Inflammatory macrophage treated with lipopolysaccharide for 4 hours (primary cell): Measurements from ENCODE around the gene PLPP3.
A peak's percentile ranks its signal among the peaks of the same experiment; 100 is the strongest.
"Not testable (repeated sequence)": the region's sequence is repeated elsewhere in the genome, so short reads cannot be mapped to it uniquely, and the experiment has no call there.

ENCODE experiments used
- DNase-seq: peaks from one replicate; pipeline ENCODE4 v3.0.0-alpha.2; 2020

Gene PLPP3

GRCh38 chr1:56578963-56579875, at the start of gene PLPP3:
Gene PLPP3, minus strand, starts transcription at chr1:56579563. Its CDS starts 547 bp downstream, at chr1:56579016.
- DNase-seq, result peak; percentile 88

GRCh38 chr1:56627636-56628039, 48.3 kb upstream of the PLPP3 start:
- no peak for DNase-seq

DNA sequence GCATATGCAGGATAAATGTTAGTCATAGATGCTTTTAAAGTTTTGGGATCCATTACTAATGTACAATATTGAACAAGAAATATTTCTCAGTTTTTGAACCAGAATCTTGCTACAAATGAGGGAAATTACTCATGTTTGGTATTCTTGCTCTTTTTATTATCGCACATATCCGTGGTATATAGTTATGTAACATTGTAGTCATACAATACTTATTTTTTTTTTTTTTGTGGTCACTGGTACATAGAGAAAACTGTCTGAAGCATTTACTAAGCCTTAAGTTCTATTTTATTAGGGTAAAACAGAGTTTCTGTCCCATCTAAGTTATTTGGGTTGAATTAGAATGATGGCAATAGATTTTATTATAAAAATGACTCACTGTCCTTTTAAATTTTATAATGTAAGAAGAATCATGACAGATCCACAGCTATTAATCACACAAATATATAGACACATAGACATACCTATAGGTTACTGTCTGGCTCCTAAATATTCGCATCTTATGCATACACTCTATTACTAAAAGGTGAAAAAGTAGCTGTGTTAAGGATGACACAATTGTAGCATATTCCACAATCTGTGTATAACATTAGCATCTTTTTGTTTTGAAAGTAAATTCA, 47.8 kb upstream of the PLPP3 start:
- no peak for DNase-seq

DNA sequence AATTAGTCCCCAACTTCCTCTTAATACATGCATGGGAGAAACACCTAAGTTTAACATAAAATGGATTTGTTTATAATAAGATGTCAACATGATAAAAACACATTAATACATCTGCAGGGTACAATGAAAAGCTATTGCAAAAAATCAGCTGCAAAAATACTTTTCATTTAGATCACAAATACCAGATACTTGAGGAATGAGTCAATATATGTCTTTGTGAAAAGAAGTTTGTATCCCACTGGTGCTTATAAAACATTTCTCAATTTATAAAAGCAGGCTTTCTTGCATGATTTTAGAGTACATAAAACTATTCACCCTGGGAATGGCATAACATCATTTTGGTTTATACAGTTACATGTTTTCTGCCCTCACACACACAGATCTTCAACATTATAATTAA, 47.2 kb upstream of the PLPP3 start:
- no peak for DNase-seq

- DNase-seq, result peak; percentile 3
Observed at GRCh38 chr1:56625819-56626440, 46.6 kb upstream of the PLPP3 start.

DNA sequence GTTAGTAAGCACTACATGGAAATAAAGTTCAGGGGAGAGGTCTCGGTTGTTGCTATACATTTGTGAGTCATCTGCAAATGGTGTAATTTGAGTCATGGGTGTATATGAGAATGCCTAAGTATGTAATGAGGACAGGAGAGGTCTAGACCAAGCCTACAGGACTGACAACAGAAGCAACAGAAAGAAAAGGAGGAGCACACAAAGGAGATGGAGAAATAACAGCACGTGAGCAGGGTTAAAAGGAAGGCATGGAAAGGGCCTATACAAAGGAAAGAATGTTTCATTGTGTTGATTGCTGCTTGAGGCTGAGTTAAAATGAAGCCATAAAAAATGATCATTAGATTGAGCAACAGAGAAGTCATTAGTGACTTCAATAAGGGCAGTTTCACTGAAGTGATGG, 37.8 kb upstream of the PLPP3 start:
- DNase-seq, result no peak

DNA sequence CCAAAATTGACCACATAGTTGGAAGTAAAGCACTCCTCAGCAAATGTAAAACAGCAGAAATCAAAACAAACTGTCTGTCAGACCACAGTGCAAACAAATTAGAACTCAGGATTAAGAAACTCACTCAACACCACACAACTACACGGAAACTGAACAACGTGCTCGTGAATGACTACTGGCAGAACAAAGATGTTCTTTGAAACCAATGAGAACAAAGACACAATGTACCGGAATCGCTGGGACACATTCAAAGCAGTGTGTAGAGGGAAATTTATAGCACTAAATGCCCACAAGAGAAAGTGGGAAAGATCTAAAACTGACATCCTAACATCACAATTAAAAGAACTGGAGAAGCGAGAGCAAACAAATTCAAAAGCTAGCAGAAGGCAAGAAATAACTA, 31.4 kb upstream of the PLPP3 start:
- DNase-seq, result not testable (repeated sequence)

- DNase-seq, result not testable (repeated sequence)
Observed at GRCh38 chr1:56610097-56610496, 30.7 kb upstream of the PLPP3 start.

DNA sequence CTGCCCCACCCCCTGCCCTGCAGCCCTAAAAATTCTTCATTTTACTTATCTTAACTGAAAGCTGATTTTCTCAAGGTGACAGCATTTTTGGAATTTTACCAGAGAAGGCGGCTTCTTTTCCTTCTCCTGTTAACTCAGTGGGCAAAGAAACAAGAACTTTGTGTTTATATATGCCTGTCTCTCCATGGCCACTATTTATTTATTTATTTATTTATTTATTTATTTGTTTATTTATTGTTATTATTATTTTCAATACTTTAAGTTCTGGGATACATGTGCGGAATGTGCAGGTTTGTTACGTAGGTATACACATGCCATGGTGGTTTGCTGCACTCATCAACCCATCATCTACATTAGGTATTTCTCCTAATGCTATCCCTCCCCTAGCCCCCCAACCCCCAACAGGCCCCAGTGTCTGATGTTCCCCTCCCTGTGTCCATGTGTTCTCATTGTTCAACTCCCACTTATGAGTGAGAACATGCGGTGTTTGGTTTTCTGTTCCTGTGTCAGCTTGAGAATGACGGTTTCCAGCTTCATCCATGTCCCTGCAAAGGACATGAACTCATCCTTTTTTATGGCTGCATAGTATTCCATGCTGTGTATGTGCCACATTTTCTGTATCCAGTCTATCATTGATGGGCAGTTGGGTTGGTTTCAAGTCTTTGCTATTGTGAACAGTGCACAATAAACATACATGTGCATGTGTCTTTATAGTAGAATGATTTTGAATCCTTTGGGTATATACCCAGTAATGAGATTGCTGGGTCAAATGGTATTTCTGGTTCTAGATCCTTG, 16.2 kb upstream of the PLPP3 start:
- not testable (repeated sequence) for DNase-seq

DNA sequence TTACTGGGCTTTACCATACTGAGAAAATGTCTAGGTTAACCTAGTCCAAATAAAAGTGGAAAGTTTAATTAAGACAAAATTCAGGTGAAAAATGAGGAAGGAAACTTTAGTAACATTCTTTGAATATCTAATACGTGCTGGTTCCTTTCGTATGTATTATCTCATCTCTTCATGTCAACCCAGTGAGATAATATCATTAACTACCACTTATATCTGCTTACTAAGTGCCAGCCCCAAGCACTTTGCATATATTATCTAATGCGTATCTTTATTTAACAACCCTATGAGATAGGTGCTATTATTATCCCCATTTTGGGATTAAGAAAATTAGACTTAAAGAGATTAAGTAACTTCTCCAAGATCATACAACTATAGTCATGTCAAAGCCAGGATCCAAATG, 12.5 kb upstream of the PLPP3 start:
- DNase-seq, result no peak

- no peak for DNase-seq
Observed at GRCh38 chr1:56590520-56591011, 11.2 kb upstream of the PLPP3 start.

DNA sequence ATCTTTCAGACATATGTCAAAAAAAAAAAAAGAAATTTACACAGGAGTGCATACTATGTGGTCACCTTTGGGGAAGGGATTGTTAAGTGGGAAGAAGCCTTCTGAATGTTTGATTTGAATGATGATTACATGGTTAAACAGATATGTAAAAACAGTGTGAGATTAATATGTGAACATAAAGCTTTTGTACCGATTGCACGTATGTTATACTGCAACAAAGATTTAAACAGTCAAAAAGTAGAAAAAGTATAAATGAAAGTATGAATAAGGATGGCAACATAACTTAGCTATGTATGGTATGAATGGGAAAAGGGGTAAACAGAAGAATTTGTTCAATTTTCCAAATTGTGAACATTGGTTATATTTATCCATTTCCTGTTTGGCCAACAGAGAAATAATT, 10.0 kb upstream of the PLPP3 start:
- DNase-seq, result no peak

GRCh38 chr1:56586502-56586901, 7.1 kb upstream of the PLPP3 start:
- no peak for DNase-seq

DNA sequence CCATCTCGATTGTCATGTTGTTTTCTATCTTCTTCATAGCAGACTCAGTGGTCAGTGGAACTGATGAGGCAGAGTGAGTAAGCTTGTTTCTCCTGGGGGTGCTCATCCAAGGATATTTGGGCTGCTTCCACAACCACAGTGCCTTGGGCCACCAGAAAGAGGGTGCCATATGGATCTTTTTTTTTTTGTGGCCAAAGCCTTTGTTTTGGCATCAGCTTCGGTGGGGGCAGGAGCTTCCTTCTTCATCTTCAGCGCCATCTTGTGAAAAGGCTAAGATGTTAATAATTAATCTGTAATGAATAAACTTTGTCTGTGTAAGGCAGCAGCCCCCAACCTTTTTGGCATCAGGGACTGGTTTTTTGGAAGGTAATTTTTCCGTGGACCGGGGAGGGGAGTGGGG, 6.6 kb upstream of the PLPP3 start:
- DNase-seq, result no peak

- DNase-seq, result peak; percentile 59
Observed at GRCh38 chr1:56584910-56585528, 5.7 kb upstream of the PLPP3 start.

- DNase-seq, result peak; percentile 19
Observed at GRCh38 chr1:56583957-56584468, 4.7 kb upstream of the PLPP3 start.

DNA sequence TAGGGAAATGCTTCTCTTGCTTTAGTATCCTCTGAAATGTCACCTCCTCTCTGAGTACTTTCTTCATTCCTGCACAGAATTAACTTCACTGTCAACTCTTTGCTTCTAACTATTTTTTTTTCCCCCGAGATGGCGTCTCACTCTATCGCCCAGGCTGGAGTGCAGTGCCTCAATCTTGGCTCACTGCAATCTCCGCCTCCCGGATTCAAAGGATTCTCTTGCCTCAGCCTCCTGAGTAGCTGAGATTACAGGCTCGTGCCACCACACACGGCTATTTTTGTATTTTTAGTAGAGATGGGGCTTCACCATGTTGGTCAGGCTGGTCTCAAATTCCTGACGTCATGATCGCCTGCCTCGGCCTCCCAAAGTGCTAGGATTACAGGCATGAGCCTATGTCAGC, 1.4 kb upstream of the PLPP3 start:
- no peak for DNase-seq

DNA sequence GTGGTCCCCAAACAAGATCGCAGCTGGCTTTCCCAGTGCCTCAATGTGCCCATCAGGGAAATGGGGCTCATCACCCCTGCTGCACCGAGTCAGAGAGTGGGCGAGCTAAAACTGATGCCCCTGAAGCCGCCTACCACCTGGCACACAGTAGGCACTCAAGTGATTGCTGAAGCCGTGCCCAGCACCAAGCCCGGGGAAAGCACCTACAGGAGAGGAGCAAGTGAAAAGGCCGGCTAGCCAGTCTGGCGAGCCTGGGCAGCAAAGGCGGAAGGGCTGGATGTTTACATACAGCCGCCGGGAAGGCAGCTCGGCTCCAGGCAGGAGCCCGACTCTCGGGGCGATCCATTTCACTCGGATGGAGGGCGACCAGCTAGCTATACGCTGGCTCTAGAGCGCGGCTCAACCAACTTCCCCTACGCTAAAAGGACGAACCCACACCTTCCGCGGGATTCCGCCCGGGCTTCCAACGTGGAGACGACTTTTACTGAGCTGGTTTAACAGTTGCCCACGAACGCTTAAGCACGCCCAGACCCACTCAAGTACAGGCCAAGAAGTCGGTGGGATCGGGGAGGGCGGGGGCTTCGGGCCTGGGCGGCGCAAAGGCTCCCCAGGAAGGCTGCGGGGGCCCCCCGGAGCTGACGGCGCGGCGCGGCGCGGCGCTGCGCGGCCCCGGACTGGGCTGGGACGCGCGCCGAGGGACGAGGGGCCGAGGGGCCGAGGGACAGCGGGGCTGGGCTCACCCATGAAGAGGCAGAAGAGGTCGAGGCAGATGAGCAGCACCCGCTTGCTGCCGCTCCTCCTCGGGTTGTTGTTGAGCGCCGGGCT, 1.0 kb downstream of the PLPP3 start:
- DNase-seq, result peak; percentile 69

GRCh38 chr1:56577406-56578137, 1.8 kb downstream of the PLPP3 start:
- DNase-seq, result no peak

DNA sequence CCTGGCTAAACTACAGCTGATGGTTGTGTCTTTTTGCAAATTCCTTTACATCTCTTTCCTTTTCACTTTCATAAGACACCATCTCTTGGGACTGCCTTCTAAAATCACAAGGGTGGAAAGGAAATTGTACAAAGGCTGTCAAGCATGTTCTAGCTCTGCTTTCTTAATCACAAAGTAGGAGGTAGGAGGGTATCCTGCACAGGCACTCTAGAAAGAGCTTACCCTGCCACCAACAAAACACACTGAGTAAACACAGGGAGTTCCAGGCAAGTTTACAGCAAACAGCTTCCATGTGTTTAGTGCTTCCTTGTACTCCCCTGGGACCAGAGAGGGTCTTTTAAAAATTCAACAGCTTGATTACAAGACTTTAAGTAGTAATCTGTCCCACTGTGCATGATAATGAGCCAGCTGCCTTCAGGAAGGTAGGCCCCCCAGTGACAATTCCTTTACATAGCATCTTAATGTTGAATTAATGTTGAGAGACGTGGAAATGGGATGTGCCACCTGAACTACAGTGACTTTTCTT, 2.4 kb downstream of the PLPP3 start:
- peak; percentile 60 for DNase-seq
